GM21367 (cell line): Measurements from ENCODE around the gene TARBP1.
"Not testable (repeated sequence)": the region's sequence is repeated elsewhere in the genome, so short reads cannot be mapped to it uniquely, and the experiment has no call there.

Experiments
- ATAC-seq: cut with Tn5 transposase; IDR thresholded peaks from one replicate; pipeline ENCODE4 v1.9.1; 2021; ENCODE audit not compliant: unreplicated experiment

The TARBP1 gene, protein sequence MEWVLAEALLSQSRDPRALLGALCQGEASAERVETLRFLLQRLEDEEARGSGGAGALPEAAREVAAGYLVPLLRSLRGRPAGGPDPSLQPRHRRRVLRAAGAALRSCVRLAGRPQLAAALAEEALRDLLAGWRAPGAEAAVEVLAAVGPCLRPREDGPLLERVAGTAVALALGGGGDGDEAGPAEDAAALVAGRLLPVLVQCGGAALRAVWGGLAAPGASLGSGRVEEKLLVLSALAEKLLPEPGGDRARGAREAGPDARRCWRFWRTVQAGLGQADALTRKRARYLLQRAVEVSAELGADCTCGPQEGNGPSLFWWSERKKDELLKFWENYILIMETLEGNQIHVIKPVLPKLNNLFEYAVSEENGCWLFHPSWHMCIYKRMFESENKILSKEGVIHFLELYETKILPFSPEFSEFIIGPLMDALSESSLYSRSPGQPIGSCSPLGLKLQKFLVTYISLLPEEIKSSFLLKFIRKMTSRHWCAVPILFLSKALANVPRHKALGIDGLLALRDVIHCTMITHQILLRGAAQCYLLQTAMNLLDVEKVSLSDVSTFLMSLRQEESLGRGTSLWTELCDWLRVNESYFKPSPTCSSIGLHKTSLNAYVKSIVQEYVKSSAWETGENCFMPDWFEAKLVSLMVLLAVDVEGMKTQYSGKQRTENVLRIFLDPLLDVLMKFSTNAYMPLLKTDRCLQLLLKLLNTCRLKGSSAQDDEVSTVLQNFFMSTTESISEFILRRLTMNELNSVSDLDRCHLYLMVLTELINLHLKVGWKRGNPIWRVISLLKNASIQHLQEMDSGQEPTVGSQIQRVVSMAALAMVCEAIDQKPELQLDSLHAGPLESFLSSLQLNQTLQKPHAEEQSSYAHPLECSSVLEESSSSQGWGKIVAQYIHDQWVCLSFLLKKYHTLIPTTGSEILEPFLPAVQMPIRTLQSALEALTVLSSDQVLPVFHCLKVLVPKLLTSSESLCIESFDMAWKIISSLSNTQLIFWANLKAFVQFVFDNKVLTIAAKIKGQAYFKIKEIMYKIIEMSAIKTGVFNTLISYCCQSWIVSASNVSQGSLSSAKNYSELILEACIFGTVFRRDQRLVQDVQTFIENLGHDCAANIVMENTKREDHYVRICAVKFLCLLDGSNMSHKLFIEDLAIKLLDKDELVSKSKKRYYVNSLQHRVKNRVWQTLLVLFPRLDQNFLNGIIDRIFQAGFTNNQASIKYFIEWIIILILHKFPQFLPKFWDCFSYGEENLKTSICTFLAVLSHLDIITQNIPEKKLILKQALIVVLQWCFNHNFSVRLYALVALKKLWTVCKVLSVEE (N-terminal part only)

DNA sequence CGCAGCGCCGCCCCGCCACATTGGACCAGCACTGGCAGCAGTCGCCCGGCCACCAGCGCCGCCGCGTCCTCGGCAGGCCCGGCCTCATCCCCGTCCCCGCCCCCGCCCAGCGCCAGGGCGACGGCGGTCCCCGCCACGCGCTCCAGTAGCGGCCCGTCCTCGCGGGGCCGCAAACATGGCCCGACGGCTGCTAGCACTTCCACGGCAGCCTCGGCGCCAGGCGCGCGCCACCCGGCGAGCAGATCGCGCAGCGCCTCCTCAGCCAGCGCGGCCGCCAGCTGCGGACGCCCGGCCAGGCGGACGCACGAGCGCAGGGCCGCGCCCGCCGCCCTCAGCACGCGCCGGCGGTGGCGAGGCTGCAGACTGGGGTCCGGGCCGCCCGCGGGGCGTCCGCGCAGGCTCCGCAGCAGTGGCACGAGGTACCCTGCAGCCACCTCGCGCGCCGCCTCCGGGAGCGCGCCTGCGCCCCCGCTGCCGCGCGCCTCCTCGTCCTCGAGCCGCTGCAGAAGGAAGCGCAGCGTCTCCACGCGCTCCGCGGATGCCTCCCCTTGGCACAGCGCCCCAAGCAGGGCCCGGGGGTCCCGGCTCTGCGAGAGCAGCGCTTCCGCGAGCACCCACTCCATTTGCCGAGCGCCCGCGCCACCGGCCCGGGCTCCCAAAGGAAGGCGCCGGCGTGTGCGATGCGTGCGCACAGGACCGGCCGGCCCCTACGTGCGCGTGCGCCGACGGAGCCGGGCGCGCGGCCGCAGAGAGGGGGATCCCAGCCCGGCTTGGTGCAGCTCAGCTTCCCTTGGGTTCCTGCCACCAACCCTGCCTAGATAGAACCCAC, at the start of gene TARBP1:
Gene TARBP1, minus strand, starts transcription at position 699 of the 829 bp plus-strand sequence. Its CDS starts 76 bp downstream, at position 623.
- ATAC-seq = peak; percentile 51

DNA sequence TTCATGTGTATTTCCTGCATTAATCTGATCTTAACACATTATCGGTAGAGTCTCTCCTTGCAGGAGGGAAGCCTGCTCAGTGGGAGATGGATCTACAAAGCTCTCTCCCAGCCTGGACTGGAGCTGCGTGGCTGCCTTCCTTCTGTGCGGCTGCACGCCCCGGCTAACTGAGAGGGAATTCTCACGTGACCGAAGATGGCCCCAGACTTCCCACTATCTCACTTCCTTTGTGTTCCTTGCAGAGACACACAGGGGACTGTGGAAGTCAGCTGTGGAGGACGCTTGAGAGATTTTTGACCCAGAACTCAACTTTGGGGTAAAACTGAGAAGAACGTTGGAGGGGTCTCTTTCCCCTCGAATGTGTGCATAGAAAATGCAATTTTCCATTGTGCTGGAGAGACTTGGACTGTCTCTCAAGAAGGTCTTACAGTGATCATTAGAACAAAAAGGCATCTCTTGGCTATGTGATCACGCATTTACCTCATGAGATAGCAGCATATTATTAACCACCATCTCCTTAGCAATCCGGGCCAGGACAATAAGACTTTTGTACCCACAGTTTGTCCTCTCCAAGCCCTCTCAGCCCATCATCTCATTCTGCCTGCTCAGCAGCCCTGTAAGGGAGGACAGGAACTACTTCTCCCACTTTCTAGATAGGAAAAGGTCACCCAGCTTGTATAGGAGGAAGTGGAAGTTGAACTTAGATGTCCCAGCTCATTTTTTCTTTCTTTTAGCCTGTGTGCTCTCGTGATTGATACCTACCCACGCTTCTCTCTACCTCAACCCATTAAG, 49.3 kb upstream of the TARBP1 start:
- no peak for ATAC-seq

DNA sequence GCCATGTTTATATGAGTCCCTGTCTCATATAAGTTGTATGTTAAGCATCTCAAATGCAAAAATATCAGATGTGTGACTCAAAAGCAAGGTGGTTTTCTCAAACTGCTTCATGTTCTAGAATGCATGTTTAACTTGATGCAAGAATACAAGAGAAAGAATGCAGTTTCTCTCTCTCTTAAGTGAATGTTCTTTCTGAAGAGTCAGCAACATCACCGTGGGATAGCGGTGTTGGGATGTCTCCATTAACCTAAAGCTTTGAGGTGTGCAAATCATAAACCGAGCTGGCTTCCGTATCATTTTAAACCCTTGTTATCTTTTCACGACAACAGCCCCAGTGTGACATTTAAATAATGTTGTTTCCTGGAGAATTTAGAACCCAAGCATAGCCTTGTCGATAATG, 48.4 kb upstream of the TARBP1 start:
- ATAC-seq = no peak

DNA sequence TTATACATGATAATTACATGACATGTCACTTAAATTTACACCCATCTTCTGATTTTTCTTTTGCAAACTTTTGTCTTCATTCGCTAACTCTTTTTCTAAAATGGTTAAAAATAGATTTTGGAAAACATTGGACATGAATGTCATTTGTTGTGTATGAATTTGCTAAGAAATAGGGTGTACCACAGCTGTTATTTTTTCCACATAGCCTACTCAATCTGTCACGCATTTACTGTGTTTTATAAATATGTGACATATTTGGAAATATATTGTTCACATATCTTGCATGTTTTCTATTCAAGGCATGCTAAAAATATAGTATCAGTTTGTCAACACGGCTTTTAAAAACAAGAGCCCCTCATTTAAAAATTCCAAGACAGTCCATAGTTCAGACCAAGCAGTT, 47.9 kb upstream of the TARBP1 start:
- no peak for ATAC-seq

DNA sequence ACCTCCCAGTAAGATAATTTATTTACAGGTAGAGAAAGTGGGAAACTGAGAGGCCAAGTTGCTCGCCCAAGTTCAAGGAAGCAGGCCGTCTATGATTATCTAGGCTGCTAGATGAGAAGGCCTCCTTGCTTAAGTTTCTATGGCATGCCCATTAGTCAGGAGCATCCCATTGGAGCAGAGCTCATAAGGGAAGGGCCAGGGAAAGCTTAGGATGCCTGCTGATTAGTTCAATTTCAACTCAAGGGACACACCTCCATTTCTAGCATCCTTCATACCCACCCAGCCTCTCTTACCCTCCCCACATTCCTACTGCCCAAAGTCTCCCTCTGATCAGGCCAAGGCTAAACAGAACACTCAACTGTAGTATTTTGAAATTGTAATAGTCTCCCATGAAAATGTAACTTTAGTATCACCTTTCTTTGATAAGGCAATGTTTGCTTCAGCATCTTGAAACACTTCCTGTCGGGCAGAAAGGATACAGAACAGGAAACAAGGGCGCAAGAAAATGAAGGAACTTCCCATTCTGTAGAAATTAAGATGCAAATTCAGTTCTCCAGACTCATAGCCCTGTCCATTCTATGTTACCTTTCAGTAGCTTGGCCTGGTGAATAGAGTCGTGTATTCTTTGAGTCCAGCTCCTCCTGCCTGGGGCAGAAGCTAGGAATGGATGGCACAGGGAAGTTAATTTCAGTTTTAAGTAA, 46.3 kb upstream of the TARBP1 start:
- no peak for ATAC-seq

DNA sequence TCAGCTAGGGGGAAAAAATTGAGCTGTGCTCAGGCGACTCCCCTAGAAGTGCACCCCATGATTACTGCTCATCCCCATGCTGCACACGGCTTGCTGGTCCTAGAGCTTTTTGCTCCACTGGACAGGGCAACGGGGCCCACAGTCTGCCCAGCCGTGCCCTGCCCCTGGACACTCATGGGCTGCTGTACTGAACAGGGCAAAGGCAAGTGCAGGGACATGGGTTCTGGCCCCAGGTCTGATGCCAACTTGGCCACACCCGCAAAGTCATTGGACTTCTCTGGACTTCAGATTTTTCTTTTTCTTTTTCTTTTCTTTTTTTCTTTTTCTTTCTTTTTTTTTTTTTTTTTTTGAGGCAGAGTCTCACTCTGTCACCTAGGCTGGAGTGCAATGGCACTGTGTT, 42.9 kb upstream of the TARBP1 start:
- ATAC-seq = no peak

DNA sequence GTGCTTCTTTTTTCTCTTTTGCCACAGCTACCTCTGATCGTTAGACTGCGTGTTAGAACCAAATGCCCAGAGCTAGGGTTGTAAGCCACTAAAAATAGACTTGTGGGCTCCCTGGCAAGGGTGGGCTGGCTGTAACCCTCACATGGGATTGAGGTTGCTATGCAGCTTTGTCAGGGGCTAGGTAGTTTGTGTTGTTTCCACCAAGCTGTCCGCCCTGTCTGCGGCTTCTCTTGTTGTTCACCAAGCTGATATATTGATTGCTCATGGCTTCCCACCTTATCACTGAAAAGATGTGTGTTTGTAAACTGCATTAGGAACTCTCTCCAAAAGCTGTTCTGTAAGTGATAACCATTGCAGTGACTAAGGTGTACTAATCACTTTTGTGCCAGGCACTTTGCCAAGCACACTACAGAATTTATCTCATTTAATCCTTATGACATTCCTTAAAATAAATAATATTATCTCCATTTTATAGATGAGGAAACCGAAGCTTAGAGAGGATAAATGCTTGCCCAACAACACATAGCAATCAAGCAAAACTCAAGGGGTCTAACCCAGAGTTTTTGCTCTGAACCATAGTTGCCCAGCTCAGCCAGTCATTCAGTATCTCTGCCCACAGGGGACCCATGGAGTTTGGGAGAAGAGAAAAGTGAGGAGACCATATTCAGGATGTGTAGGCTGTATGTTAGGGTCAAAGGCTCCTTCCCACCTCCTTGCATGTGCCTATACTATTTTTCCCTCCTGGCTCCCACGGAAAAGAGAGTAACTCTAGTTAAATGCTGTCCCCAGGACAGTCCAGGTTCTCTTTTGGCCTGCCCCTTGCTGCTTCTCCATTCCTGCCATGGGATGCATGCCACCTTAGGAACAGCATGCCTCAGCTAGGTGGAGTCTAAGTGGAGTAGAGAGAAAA, 42.2 kb upstream of the TARBP1 start:
- ATAC-seq = no peak

DNA sequence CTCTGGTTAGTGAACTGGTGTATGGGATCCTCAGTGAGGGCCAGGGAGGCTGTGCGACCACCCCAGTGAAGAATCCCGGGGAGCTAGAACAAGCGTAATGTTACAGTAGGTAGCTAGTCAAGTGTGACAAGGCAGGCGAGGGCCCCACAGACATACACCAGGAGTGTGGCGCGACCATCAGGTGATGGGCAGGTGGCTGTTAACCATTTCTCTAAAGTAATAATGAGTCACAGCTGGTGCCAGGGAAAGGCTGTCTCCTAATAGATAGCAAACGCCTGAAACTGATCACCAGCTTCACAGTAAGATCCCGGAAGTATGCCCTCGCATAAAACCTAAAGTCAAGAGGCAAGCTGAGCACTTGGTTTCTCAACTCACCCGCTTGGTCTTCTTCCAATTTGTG, 40.5 kb upstream of the TARBP1 start:
- no peak for ATAC-seq

DNA sequence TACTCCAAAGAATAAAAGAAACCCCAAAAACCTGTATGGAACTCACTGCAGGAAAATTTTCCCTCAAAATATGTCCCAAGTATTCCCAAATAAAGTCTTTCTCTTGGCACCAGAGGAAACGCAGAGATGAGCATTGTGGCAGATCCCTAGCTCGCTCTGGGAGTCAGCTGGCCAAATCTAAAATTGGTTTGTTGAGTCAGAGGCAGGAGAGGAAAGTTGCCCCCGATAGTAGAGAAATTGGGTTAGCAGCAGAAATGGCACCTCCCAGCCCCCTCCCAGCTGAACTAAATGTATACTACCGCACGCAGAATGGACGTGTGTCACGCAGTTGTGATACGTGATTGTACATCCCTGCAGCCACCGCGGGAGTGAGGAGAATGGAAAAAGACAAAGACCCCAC, 39.9 kb upstream of the TARBP1 start:
- no peak for ATAC-seq

DNA sequence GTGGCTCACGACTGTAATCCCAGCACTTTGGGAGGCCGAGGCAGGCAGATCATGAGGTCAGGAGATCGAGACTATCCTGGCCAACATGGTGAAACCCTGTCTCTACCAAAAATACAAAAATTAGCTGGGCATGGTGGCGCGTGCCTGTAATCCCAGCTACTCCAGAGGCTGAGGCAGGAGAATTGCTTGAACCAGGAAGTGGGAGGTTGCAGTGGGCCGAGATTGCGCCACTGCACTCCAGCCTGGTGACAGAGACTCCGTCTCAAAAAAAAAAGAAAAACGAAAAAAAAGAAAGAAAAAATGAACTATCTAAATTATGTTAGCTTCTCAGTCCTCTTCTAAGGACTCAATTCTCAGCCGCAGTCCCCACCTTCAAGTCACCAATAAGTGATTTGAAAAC, 39.1 kb upstream of the TARBP1 start:
- ATAC-seq = not testable (repeated sequence)

DNA sequence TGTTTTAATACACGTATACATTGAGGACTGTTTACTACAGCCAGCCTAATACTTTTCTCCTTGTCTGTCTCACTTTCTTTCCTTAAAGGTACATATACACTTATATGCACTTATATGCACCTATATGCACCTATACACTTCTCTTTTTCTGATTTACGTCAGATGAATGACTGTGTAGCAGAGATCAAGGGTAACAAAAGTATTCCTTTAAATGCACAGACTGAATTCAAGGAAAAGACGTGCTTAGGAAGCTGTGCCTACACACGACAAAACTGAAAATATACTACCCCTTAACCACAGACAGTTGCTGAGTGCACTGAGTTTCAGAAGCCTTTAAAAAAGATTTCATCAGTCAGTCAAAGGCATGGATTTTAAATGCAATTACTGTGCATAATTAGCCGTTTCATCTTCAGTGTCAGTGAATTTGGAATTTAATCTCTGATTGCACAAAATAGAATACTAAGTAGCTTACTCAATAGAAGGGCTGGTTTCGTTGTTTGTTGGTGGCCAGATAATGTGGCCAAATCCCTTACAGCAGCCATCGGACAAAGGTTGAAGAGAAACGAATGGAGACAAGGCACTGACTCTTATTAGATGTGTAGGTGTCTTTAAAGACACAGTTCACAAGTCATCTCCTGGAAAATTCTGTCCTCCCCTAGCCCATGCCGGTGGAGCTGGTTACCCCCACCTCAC, 38.3 kb upstream of the TARBP1 start:
- ATAC-seq = no peak

DNA sequence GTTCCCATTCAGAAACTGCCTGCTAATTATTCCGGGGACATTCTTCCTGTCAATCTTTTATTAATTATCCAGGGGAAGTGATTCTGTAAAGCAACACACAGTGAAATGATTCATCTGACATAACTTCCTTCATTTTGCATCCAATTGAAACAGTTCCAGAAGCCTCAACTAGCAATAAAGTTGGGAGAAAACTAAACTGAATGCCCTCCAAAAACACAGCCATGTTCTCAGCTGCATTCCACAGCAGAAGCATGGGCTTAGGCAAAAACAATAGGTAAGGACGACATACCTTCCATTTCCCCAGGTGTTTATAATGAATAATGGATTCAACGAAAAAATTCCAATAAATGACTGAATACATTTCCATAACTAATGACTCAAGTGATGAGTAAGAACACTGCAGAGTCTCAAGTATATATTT, 36.9 kb upstream of the TARBP1 start:
- no peak for ATAC-seq

DNA sequence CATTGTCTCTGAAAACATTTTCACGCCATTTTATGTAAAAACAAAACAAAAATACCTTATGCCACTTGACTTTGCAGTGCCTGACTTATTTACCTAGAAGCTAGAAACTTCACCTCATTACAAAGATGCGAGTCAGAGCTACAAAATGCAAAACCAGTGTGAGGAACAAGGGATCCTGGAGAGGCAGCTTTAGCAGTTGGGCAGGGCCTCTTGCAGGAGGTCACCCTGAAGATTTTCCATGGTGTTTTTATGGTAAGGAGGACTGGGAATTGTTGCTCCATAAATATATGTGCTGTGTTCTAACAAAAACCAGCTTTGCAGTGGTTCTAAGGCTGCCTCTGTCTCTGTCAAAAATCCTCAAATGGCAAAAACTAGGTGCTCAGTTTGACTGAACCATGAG, 36.4 kb upstream of the TARBP1 start:
- no peak for ATAC-seq

DNA sequence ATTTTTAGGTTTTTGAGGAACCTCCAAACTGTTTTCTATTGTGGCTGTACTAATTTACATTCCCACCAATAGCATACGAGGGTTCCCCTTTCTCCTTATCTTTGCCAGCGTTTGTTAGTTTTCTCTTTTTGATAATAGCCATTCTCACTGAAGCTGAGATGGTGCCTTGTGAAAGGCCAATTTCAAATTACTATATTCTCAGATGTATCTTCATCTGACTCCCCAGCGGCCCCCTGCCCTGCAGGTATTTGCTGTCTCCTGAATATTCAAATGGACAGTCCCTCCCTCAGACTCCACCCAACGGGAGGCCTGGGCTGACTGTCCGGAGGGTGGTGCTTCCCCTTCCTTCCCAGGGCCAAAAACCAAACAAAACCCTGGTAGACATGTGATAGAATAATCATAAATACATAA, 33.5 kb upstream of the TARBP1 start:
- ATAC-seq = no peak

DNA sequence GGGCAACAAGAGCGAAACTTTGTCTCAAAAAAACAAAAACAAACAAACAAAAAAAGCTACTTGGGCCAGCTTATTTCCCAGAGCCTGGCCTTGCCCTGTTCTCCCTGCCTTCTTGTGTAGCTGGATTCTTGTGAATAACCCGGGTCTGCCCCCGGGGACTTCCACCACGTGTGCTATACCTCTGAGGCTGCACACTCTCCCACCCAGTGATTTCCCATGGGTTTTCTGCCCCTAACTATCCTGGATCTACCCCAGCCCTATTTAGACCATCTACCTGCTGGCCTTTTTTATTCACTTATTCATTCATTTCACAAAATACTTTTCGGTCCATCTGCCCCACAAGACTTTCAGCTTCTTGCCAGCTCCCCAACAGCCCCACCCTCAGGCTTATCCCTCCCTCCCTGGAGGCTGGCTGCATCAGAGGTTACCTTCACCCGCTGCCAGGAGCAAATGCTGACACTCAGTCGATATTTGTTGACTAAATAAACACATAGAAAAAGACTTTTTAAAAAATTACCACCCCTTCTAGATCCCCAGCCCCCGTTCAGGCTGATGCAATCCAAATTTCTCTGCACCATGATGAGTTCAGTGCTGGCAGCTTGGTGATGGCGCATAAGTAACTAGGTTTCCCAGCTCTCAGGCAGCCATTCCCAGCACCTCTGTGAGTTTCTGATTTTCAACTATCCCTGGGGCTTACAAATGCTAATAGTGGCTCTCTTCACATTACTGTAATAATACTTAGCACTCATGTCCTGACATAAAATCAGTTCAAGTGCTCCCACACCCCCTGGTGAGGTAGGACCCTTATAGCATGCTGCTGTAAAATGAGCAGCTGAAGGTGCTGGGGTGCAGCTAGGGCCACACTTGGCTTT, 30.7 kb upstream of the TARBP1 start:
- ATAC-seq = no peak

DNA sequence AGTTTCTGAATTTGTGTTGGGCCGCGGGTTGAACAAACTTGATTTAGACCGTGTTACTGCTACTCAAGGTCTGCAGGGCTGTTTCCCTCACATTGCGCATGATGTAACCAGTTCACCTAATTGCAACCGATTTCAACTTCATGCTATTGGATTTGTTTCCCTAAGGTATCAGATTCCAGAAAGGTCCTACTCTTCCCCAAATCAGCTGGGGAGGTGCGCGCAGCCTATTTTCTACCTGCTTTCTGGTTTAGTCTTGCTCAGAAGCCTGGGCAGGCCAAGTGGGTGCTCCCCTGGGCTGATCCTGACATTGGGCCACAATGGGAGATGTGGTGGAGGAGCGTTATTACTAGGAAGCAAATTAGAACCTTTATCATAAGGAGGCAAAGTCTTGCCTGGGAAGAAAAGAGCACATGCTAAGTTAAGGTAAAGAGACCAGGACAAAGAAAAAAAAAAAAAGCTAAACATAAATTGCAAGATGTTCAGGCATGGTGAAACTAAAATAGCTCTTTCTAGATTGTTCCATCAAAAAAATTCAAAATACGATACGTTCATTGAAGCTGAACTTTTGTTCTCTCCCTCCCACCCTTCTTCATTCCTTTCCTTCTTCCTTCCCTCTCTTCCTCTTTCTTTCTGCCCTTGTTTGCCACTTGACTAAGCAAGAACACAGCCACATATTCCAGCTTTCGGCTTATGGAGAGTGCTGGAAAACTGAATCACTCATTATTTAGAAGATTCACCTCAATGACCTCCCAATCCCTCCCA, 28.8 kb upstream of the TARBP1 start:
- no peak for ATAC-seq
